Measurements from ENCODE around the gene CCL22. TPM values are rescaled to one million over a fixed set of nuclear protein-coding genes. Genes with fewer than 3 reads are reported as not detected.

Gene CCL22
- total and polyA plus RNA-seq, 2 of the 4 experiments (the other 2 are of a cell fraction), result not detected

GRCh38 chr16:57390636-57391295 lies 32.2 kb downstream of the CCL22 start:
- H3K4me2 ChIP-seq (ENCODE audit: low read depth, low read length), result no peak overlapping the region
- no peak overlapping the region for H2BK5ac ChIP-seq (ENCODE audit: low read depth, low read length, poor library complexity, severe bottlenecking)
- no peak overlapping the region for H2BK15ac ChIP-seq (ENCODE audit: low read depth, low read length)
- dilution Hi-C loops (cut with HindIII; ENCODE audit: low sequenced_read_pairs, unreplicated experiment) (no loop called here), in situ Hi-C loops (cut with MboI; ENCODE audit: low sequenced_read_pairs) (no loop called here), intact Hi-C loops (cut with micrococcal nuclease) (no loop called here)
- no peaks in the 10 kb centered on the region for H4K20me1 ChIP-seq (ENCODE audit: insufficient read depth, low read length)
- no peak overlapping the region for H3K23ac ChIP-seq (ENCODE audit: low read depth, low read length)
- ATAC-seq (ENCODE audit: low read depth) (no peak), DNase-seq (no peak)
- no peaks in the 10 kb centered on the region for H3K36me3 ChIP-seq (ENCODE audit: control insufficient read depth, insufficient read depth, low read length)
- ChIA-PET POLR2A (ENCODE audit: unreplicated experiment) (no interaction called here), CTCF (interaction anchor here (0.6 kb wide), 1 partner anchor 904 kb away, joined by 4 read pairs; no protein-coding TSS in a partner anchor)
- no peak overlapping the region for H4K8ac ChIP-seq (ENCODE audit: low read depth in 2 of 2, low read length in 2 of 2)
- peaks cover 42% of the 10 kb centered on the region for H3K27me3 ChIP-seq (ENCODE audit: control insufficient read depth, insufficient read depth, low read length)
- no CpG with 5 or more reads among the region's 5 CpGs for WGBS, 2 experiments (ENCODE audit: extremely low coverage in 2 of 2, insufficient read length in 1 of 2)
- no peak overlapping the region for H2AFZ ChIP-seq (replicated peaks; ENCODE audit: low read length, poor library complexity)
- no peak overlapping the region for H3K9ac ChIP-seq (ENCODE audit: low read depth, low read length)
- H3K9me3 ChIP-seq (ENCODE audit: control insufficient read depth, insufficient read depth, low read length), result peaks cover 3% of the 10 kb centered on the region
- H2AK9ac ChIP-seq (replicated peaks; ENCODE audit: low read depth, low read length, poor library complexity), result no peak overlapping the region
- no peak overlapping the region for H3K56ac ChIP-seq (ENCODE audit: extremely low read depth, insufficient read depth, low read length)
- no peaks in the 10 kb centered on the region for H3K4me1 ChIP-seq (ENCODE audit: control insufficient read depth, insufficient read depth, low read length)
- H2BK20ac ChIP-seq (ENCODE audit: low read depth, low read length), result no peak overlapping the region
- H2BK120ac ChIP-seq (ENCODE audit: low read depth, low read length), result no peak overlapping the region
- no peak overlapping the region for H2AK5ac ChIP-seq (ENCODE audit: low read depth, low read length)
- no peak overlapping the region for H3K14ac ChIP-seq (replicated peaks; ENCODE audit: low read depth, low read length)
- no peak overlapping the region for H3K18ac ChIP-seq (ENCODE audit: low read depth, low read length)
- H3K27ac ChIP-seq (ENCODE audit: insufficient read depth, low read length), result no peak overlapping the region
- BruUV-seq (replicated peaks), result no TSS peak
- no peak overlapping the region for H4K5ac ChIP-seq (ENCODE audit: low read depth, low read length)
- H3K79me1 ChIP-seq (ENCODE audit: low read depth in 1 of 2, low read length in 2 of 2), result no peaks in the 10 kb centered on the region
- no peak for TF ChIP-seq RCOR1 (IDR thresholded peaks at IDR 0.05; ENCODE audit: insufficient replicate concordance, low read length)
- no peak for TF ChIP-seq MAZ (IDR thresholded peaks at IDR 0.05; ENCODE audit: borderline replicate concordance, low read depth, low read length)
- no peak for TF ChIP-seq SMC3 (IDR thresholded peaks at IDR 0.05; ENCODE audit: low read depth, low read length)
- TF ChIP-seq MAFK (IDR thresholded peaks at IDR 0.05; ENCODE audit: low read depth, low read length), result no peak
- no peak for TF ChIP-seq MXI1 (IDR thresholded peaks at IDR 0.05; ENCODE audit: borderline replicate concordance, low read depth, low read length)
- TF ChIP-seq CEBPB (IDR thresholded peaks at IDR 0.05; ENCODE audit: low read depth, low read length), result no peak
- TF ChIP-seq RFX5 (IDR thresholded peaks at IDR 0.05; ENCODE audit: low read depth, low read length), result no peak
- no peak for TF ChIP-seq CHD1 (IDR thresholded peaks at IDR 0.05; ENCODE audit: low read depth, low read length)
- no peak for TF ChIP-seq NFE2L2 (IDR thresholded peaks at IDR 0.05; ENCODE audit: low read depth, low read length)
- no peak for TF ChIP-seq RAD21 (IDR thresholded peaks at IDR 0.05; ENCODE audit: low read length)
- no peak for TF ChIP-seq CTCF (conservative IDR thresholded peaks at IDR 0.05; ENCODE audit: low read depth, low read length)
- no peak for TF ChIP-seq POLR2A (IDR thresholded peaks at IDR 0.05; ENCODE audit: low read depth, low read length)
- no peak overlapping the region for H3K4ac ChIP-seq (ENCODE audit: low read depth, low read length)
- no peaks in the 10 kb centered on the region for H3K9me1 ChIP-seq (ENCODE audit: insufficient read depth, low read length)
- no peak overlapping the region for H3K4me3 ChIP-seq (ENCODE audit: insufficient read depth, low read depth, low read length)
- no peak overlapping the region for H4K91ac ChIP-seq (ENCODE audit: insufficient read depth, low read depth, low read length)

Data from IMR-90 (cell line).